Osteocyte (in vitro differentiated cells): ENCODE results near the gene ADAMTS12. TPM values are rescaled to one million over a fixed set of nuclear protein-coding genes. Genes with fewer than 3 reads are reported as not detected.

ENCODE experiments used
- DNase-seq: peaks from one replicate; pipeline ENCODE4 v3.0.0; 2021; ENCODE audit warnings: mixed read lengths; ENCODE audit not compliant: unreplicated experiment; ENCODE audit errors: extremely low spot score
- H3K27ac Mint-ChIP-seq: one replicate; pipeline ENCODE4 v1.8.0; 2021; ENCODE audit warnings: mild to moderate bottlenecking, mixed read lengths; ENCODE audit not compliant: unreplicated experiment
- H3K27me3 Mint-ChIP-seq: one replicate; pipeline ENCODE4 v1.8.0; 2021; ENCODE audit warnings: mixed read lengths; ENCODE audit not compliant: unreplicated experiment
- H3K36me3 Mint-ChIP-seq: one replicate; pipeline ENCODE4 v1.8.0; 2021; ENCODE audit warnings: mixed read lengths; ENCODE audit not compliant: unreplicated experiment
- H3K4me1 Mint-ChIP-seq: one replicate; pipeline ENCODE4 v1.8.0; 2021; ENCODE audit warnings: mixed read lengths; ENCODE audit not compliant: unreplicated experiment
- H3K4me3 Mint-ChIP-seq: one replicate; pipeline ENCODE4 v1.8.0; 2021; ENCODE audit warnings: mild to moderate bottlenecking, moderate library complexity, mixed read lengths; ENCODE audit not compliant: unreplicated experiment
- H3K9me3 Mint-ChIP-seq: one replicate; pipeline ENCODE4 v1.8.0; 2021; ENCODE audit warnings: mixed read lengths; ENCODE audit not compliant: unreplicated experiment
- total RNA-seq: library from RNA; stranded (reverse); gene quantifications from 2 replicates; pipeline ENCODE4 v1.2.1, GENCODE V29; 2021
- TF ChIP-seq, protein P1 (sequence below): fragments of 200-600 bp; sonication (generic); IDR thresholded peaks from 2 replicates; pipeline ENCODE4 v1.5.0; 2021; ENCODE audit warnings: antibody characterized with exemption, mild to moderate bottlenecking, moderate library complexity

ADAMTS12 gene
- total RNA-seq, 1 donor from 2014 or later = 13.9 TPM

DNA sequence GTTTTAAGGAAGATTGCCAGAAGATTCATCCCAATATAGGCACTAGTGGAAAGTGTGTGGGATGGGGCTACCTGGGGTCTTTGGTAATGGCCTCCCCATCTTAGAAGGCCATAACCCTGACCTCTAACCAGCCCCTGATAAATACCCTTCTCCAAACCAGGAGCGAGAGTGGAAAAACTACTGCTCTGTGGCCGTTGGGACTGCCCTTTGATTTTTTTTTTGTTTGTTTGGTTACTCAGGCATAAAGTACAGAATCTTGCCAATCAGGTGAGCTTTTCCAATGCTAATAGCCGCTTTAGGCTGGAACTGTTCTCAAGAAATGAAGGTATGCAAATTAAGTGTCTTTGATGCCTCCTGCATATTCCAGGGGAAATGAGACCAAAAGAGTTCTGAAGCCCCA, 153.7 kb downstream of the ADAMTS12 start:
- no peak overlapping the region for H3K27ac Mint-ChIP-seq
- H3K9me3 Mint-ChIP-seq = no peaks in the 10 kb centered on the region
- no peak for DNase-seq
- no peak overlapping the region for H3K4me3 Mint-ChIP-seq
- no peaks in the 10 kb centered on the region for H3K27me3 Mint-ChIP-seq
- TF ChIP-seq, protein P1, sequence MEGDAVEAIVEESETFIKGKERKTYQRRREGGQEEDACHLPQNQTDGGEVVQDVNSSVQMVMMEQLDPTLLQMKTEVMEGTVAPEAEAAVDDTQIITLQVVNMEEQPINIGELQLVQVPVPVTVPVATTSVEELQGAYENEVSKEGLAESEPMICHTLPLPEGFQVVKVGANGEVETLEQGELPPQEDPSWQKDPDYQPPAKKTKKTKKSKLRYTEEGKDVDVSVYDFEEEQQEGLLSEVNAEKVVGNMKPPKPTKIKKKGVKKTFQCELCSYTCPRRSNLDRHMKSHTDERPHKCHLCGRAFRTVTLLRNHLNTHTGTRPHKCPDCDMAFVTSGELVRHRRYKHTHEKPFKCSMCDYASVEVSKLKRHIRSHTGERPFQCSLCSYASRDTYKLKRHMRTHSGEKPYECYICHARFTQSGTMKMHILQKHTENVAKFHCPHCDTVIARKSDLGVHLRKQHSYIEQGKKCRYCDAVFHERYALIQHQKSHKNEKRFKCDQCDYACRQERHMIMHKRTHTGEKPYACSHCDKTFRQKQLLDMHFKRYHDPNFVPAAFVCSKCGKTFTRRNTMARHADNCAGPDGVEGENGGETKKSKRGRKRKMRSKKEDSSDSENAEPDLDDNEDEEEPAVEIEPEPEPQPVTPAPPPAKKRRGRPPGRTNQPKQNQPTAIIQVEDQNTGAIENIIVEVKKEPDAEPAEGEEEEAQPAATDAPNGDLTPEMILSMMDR = no peak
- peaks cover 23% of the 10 kb centered on the region for H3K4me1 Mint-ChIP-seq
- no peaks in the 10 kb centered on the region for H3K36me3 Mint-ChIP-seq

DNA sequence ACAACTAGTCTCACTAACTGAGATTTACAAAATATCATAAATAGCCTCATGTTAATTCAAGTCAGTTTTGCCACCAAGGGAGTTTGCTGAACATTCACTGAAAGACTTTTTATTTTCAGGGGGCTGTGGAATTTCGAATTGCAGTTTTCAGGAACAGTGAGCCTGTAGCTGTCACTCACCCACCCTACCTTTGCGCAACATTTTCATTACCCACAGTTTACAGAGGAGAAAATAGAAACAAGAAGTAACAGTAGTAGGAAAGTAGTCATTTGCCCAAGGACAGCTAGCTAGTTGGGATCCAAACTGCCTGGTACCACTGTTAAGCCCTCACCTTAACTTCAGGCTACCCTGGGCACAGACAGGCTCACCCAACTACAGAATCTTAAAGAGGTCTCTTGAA, 154.1 kb downstream of the ADAMTS12 start:
- H3K4me3 Mint-ChIP-seq = no peak overlapping the region
- no peak for DNase-seq
- no peaks in the 10 kb centered on the region for H3K27me3 Mint-ChIP-seq
- no peak overlapping the region for H3K27ac Mint-ChIP-seq
- no peaks in the 10 kb centered on the region for H3K9me3 Mint-ChIP-seq
- TF ChIP-seq, protein P1 = no peak
- no peaks in the 10 kb centered on the region for H3K36me3 Mint-ChIP-seq
- H3K4me1 Mint-ChIP-seq = peaks cover 21% of the 10 kb centered on the region

DNA sequence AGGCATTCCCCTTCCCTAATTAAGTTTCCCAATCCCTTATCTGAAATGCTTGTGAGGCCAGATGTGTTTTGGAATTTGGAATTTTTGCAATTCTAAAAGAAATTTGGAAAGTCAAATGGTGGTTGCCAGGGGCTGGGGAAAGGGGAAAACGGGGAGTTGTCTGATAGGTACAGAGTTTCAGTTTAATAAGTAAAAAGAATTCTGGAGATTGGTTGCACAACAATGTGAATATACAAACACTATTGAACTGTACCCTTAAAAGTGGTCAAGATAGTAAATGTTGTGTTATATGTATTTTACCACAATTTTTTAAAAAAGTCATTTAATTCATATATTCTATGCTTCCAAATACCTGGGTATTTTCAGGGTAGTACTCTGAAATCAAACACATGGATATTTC, 154.5 kb downstream of the ADAMTS12 start:
- no peaks in the 10 kb centered on the region for H3K36me3 Mint-ChIP-seq
- no peak overlapping the region for H3K4me3 Mint-ChIP-seq
- TF ChIP-seq, protein P1 = no peak
- H3K4me1 Mint-ChIP-seq = peaks cover 21% of the 10 kb centered on the region
- no peaks in the 10 kb centered on the region for H3K9me3 Mint-ChIP-seq
- DNase-seq = no peak
- H3K27ac Mint-ChIP-seq = peak overlapping the region; percentile 3
- no peaks in the 10 kb centered on the region for H3K27me3 Mint-ChIP-seq

DNA sequence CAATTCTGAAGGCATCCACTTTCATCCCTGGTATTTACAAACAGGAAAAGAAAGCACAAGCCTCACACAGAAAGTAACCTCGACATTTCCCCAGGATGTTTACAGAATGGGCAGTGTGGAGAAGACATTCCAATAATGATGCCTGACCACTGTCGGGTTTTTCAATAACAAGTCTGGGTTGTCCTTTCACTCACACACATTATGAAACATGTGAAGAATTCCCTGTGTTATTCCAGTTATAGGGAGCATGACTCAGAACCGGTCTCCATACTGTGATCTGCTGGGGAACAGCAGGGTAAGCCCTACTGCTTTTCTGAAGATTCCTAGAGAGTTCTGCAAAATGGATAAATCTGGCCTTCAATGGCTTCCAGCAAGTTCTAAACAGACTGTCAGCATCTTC, 155.3 kb downstream of the ADAMTS12 start:
- DNase-seq = no peak
- H3K27me3 Mint-ChIP-seq = no peaks in the 10 kb centered on the region
- no peak overlapping the region for H3K4me3 Mint-ChIP-seq
- H3K9me3 Mint-ChIP-seq = no peaks in the 10 kb centered on the region
- TF ChIP-seq, protein P1 = no peak
- H3K4me1 Mint-ChIP-seq = peaks cover 21% of the 10 kb centered on the region
- no peaks in the 10 kb centered on the region for H3K36me3 Mint-ChIP-seq
- peak overlapping the region; percentile 3 for H3K27ac Mint-ChIP-seq

DNA sequence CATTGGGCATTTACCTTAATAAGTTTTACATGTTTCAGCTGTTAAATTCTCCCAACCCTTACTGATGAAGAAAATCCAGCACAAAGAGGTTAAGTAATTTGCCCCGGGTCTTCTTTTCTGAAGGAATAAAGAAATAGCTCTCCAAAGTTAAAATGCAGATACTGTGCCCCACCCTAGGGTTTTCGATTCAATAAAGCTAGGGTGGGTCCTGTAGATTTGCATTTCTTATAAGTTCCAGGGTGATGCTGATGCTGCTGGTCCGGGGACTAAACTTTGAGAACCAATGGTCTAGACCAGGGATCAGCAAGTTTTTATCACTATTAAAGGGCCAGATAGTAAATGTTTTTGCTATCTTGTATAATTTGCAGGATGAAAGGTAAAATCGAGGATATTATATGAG, 156.7 kb downstream of the ADAMTS12 start:
- Mint-ChIP-seq H3K4me1 (peaks cover 21% of the 10 kb centered on the region), H3K9me3 (no peaks in the 10 kb centered on the region), H3K4me3 (no peak overlapping the region), H3K36me3 (no peaks in the 10 kb centered on the region), H3K27me3 (no peaks in the 10 kb centered on the region), H3K27ac (no peak overlapping the region)
- TF ChIP-seq, protein P1 = no peak
- no peak for DNase-seq
